ENCODE results near the gene AK3.

- TF ChIP-seq, protein P1, sequence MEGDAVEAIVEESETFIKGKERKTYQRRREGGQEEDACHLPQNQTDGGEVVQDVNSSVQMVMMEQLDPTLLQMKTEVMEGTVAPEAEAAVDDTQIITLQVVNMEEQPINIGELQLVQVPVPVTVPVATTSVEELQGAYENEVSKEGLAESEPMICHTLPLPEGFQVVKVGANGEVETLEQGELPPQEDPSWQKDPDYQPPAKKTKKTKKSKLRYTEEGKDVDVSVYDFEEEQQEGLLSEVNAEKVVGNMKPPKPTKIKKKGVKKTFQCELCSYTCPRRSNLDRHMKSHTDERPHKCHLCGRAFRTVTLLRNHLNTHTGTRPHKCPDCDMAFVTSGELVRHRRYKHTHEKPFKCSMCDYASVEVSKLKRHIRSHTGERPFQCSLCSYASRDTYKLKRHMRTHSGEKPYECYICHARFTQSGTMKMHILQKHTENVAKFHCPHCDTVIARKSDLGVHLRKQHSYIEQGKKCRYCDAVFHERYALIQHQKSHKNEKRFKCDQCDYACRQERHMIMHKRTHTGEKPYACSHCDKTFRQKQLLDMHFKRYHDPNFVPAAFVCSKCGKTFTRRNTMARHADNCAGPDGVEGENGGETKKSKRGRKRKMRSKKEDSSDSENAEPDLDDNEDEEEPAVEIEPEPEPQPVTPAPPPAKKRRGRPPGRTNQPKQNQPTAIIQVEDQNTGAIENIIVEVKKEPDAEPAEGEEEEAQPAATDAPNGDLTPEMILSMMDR (conservative IDR thresholded peaks at IDR 0.05; ENCODE audit: low read depth, low read length), result no peak
- TF ChIP-seq EZH2 (IDR thresholded peaks at IDR 0.05; ENCODE audit: low read length, unreplicated experiment), result no peak
Measured at GRCh38 chr9:4762886-4763541, 22.0 kb upstream of the AK3 start.
